Tibial artery (tissue), 4 donors: Measurements from ENCODE around the gene ZIM2.
A peak's percentile ranks its signal among the peaks of the same experiment; 100 is the strongest.

Experiments
- DNase-seq, 2 donors: peaks; one replicate each; pipeline ENCODE4 v3.0.0-alpha.2; 2019
- H3K27ac ChIP-seq, 2 donors: fragments of 200-600 bp; sonication (generic) in 1 of 2; 1 replicate in 1 of 2; 2 replicates in 1 of 2; pipeline ENCODE4 v1.5.1; 2018 to 2019; ENCODE audit warnings: mild to moderate bottlenecking in 1 of 2
- H3K27me3 ChIP-seq, 2 donors: fragments of 200-600 bp; sonication (generic) in 1 of 2; one replicate each; pipeline versions ENCODE4 v1.5.1 to v1.6.0; 2016 to 2019
- H3K36me3 ChIP-seq, 3 donors: fragments of 200-600 bp; sonication (generic) in 2 of 3; one replicate each; pipeline ENCODE4 v1.5.1; 2016 to 2019; ENCODE audit warnings: mild to moderate bottlenecking in 2 of 3
- H3K4me1 ChIP-seq, 4 donors: fragments of 200-600 bp; sonication (generic) in 2 of 4; 1 replicate in 3 of 4; 2 replicates in 1 of 4; pipeline ENCODE4 v1.5.1; 2016 to 2019
- H3K4me3 ChIP-seq, 2 donors: fragments of 200-600 bp; sonication (generic) in 1 of 2; 1 replicate in 1 of 2; 2 replicates in 1 of 2; pipeline ENCODE4 v1.5.1; 2018 to 2019; ENCODE audit warnings: mild to moderate bottlenecking in 2 of 2
- H3K9me3 ChIP-seq, 3 donors: fragments of 200-600 bp; sonication (generic) in 1 of 3; one replicate each; pipeline ENCODE4 v1.5.1; 2016 to 2019
- CTCF ChIP-seq, 2 experiments: fragments of 200-600 bp in 1 of 2; fragments of 450-650 bp in 1 of 2; IDR thresholded peaks; one replicate each; pipeline ENCODE4 v1.5.1; 2017 to 2019; ENCODE audit warnings: antibody characterized with exemption in 2 of 2, mild to moderate bottlenecking in 1 of 2, moderate library complexity in 1 of 2
- intact Hi-C: fragments of 100-400 bp; cut with DNase I; formaldehyde crosslinking; loops from one replicate; pipeline ENCODE4 v1.15.0; 2023; ENCODE audit warnings: low total_unique reads

The ZIM2 gene

DNA sequence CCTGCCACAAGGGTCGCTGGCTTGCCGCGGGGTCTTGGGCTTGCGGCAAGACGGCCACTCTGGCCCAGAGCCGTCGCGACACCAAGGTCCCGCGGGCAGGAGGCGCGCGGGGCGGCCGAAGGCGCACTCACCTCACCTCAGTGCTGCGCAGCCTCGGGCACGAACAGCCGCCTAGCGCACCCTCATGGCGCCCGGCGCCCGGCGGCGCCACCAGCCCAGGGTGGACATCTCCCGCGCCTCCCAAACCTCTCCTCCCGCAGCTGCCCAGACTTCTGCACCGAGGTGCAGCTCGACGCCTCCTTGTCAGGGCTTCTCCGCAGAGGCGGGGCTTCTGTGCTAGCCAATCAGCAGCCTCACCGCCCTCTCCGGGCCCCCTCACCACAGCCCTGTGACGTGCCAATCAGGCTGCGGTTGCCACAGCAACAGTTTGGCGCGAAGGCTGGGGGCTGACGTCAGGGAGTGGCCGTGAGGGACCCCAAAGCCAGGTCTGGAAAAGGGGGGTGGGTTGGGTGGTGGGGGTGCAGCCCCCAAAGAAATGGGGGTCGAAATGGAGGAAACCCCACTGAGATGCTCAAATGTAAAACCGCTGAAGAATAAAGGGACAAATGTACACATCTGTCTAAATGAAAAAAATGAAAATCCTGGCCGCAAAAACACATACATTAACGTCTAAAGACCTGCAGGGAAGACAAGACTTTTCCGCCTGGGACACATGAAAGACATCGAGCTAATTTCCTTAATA, at the start of gene ZIM2, which contains the start of gene PEG3:
Gene ZIM2, minus strand, starts transcription at position 276 of the 742 bp plus-strand sequence. CDS start 16,449 bp downstream, outside the sequence.
Gene PEG3, minus strand, starts transcription at position 276 of the 742 bp plus-strand sequence. CDS start 16,071 bp downstream, outside the sequence.
- peak; percentile 38 to 78 for DNase-seq
- H3K4me1 ChIP-seq, result peaks cover 0 to 10% (median 0%) of the 10 kb centered on the region in 4 donors
- peak within 1 kb of the TSS; percentile 85 to 88 for H3K27ac ChIP-seq
- TF ChIP-seq CTCF (IDR thresholded peaks at IDR 0.05), result no peak
- intact Hi-C loops, result no loop called here
- no peaks in the 10 kb centered on the region for H3K9me3 ChIP-seq
- no peaks in the 10 kb centered on the region for H3K27me3 ChIP-seq
- H3K36me3 ChIP-seq, result no peaks in the 10 kb centered on the region
- H3K4me3 ChIP-seq, result peak within 1 kb of the TSS; percentile 62 to 63

DNA sequence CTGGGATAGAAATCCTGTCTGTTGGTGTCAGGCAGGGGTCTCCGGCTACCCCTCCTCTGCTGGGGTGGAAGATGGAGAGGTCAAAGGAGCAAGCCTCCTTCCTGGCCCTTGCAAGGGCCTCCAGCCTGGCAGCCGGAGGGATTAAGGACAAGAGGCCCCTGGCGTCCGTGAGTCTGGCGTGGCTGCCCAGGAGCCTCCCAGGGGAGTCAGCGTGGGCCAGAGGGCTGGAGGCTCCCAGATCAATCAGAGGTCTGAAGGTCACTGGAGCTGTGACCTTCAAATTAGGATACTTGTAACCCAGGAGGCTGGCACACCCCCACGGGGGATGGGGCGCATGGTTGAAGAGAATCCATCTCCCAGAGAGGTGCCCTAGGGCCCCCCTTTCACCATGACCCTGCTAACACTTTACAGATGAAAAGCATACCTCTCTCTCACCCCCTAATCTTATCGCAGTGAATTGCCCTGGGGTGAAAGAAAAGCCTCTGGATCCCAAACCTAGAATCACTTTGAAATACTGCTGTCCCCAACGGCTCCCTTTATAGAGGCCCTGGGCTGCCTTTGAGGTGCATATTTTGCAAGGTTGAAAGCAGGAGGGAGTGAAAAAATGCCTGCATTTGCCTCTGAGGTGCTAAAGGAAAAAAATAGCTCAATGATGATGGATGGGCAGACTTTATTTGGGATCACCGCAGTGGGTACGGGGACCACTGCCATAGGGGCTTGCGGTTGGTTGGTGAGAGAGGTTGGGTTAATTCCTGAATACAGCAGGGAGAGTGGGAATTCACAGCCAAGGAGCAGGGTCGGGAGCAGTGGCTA, 44.9 kb upstream of the ZIM2 start:
- no peak for DNase-seq
- no peak for TF ChIP-seq CTCF (IDR thresholded peaks at IDR 0.05)
- Histone ChIP-seq H3K36me3 (no peaks in the 10 kb centered on the region), H3K4me1 (no peaks in the 10 kb centered on the region), H3K4me3 (no peak overlapping the region), H3K27ac (no peak overlapping the region), H3K27me3 (peaks cover 0 to 2% of the 10 kb centered on the region in 2 donors), H3K9me3 (peaks cover 0 to 20% (median 0%) of the 10 kb centered on the region in 3 donors)
- intact Hi-C loops, result no loop called here

- Histone ChIP-seq H3K36me3 (no peaks in the 10 kb centered on the region), H3K27ac (no peak overlapping the region), H3K9me3 (peaks cover 0 to 24% (median 0%) of the 10 kb centered on the region in 3 donors), H3K27me3 (peaks cover 0 to 2% of the 10 kb centered on the region in 2 donors), H3K4me3 (no peak overlapping the region), H3K4me1 (no peaks in the 10 kb centered on the region)
- DNase-seq, result no peak
- TF ChIP-seq CTCF (IDR thresholded peaks at IDR 0.05), result no peak
- intact Hi-C loops, result no loop called here
Observed at GRCh38 chr19:56884441-56884840, 43.9 kb upstream of the ZIM2 start.

DNA sequence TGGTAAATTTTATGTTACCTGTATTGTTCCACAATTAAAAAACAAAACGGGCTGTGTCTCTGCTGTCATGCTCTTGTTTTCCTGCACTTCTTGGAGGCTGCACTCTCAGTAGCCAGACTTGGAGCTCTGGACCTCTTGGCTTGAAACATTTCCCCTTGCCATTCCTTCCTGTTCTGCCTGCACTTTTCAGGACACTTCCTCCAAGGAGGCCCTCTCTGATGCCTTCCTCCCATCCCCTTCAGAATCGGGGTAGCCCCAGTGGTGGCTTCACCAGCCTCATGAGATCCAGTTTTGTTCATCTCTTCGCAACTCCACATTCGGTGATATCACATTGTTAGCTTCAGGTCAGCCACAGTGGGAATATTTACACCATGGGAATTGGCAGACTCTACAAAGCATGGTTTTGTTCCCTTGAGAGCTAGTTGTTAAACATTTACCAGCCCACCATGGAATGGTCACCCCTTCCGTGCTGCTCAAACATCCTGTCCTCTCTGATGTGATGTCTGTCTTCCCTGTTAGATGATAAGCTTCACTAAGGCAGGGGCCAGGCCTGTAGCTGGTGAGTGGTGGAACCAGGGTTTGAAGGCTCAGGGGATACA, 40.2 kb upstream of the ZIM2 start:
- Histone ChIP-seq H3K36me3 (no peaks in the 10 kb centered on the region), H3K27ac (no peak overlapping the region), H3K4me3 (no peak overlapping the region), H3K4me1 (no peaks in the 10 kb centered on the region), H3K9me3 (peaks cover 0 to 14% (median 0%) of the 10 kb centered on the region in 3 donors), H3K27me3 (peaks cover 0 to 2% of the 10 kb centered on the region in 2 donors)
- DNase-seq, result no peak
- no peak for TF ChIP-seq CTCF (IDR thresholded peaks at IDR 0.05)
- intact Hi-C loops, result no loop called here

DNA sequence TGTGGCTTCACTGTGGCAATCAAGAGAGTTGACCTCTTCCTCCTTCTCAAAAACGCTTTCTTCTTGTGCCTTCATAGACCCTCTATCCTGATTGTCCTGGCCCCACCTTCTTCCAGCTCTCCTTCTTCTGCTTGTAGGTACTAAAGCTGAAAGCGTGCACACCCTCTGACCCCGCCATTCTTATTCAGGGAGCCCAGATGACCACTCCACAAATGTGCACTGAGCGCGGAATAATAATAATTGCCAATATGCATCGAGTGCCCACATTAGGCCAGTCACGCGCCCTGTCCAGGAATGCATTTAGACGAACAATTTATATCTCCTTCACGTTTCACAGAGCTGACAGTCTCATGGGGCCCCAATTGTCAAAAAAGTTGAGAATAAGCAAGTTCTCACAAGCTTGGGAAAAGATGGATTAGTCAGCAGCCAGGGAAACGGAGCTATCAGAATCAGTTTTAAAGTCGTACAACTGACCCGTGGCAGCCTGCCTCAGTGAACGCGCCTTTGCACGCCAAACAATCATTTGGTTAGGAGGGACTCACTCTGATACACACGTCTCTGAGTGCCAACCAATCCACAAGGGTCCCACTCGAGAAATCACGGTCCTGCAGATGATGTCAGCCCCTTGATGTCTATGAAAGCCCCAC, 36.7 kb upstream of the ZIM2 start:
- Histone ChIP-seq H3K4me1 (no peaks in the 10 kb centered on the region), H3K27me3 (no peaks in the 10 kb centered on the region), H3K9me3 (peaks cover 0 to 28% (median 0%) of the 10 kb centered on the region in 3 donors), H3K36me3 (no peaks in the 10 kb centered on the region), H3K27ac (no peak overlapping the region), H3K4me3 (no peak overlapping the region)
- intact Hi-C loops, result no loop called here
- no peak for DNase-seq
- TF ChIP-seq CTCF (IDR thresholded peaks at IDR 0.05), result no peak
